ENCODE results near the gene SGF29. TPM values are rescaled to one million over a fixed set of nuclear protein-coding genes. Genes with fewer than 3 reads are reported as not detected.

Gene SGF29
- total RNA-seq, 1 donor from 2014 or later: 40.6 TPM

- H3K36me3 ChIP-seq: peaks cover 98% of the 10 kb centered on the region
- DNase-seq (peak; percentile 67), ATAC-seq (peak in 1 of 2 donors; percentile 64)
- H3K27me3 ChIP-seq (ENCODE audit: low read depth): no peaks in the 10 kb centered on the region
- H3K9me3 ChIP-seq: no peaks in the 10 kb centered on the region
- intact Hi-C loops (cut with DNase I): no loop called here
- TF ChIP-seq CTCF (IDR thresholded peaks at IDR 0.05): no peak
- H3K4me1 ChIP-seq: no peaks in the 10 kb centered on the region
- no peak overlapping the region for H3K4me3 ChIP-seq
- no peak overlapping the region for H3K27ac ChIP-seq
These were observed 32.0 kb downstream of the SGF29 start for GRCh38 chr16:28585674-28586073.

GRCh38 chr16:28586466-28586865 lies 32.7 kb downstream of the SGF29 start:
- TF ChIP-seq CTCF (IDR thresholded peaks at IDR 0.05): no peak
- DNase-seq: no peak
- Histone ChIP-seq H3K27ac (no peak overlapping the region), H3K27me3 (ENCODE audit: low read depth) (no peaks in the 10 kb centered on the region), H3K9me3 (no peaks in the 10 kb centered on the region), H3K36me3 (peaks cover 98% of the 10 kb centered on the region), H3K4me1 (no peaks in the 10 kb centered on the region), H3K4me3 (no peak overlapping the region)
- ATAC-seq: no peak
- intact Hi-C loops (cut with DNase I): no loop called here

- H3K36me3 ChIP-seq: peaks cover 98% of the 10 kb centered on the region
- DNase-seq: no peak
- no peak for TF ChIP-seq CTCF (IDR thresholded peaks at IDR 0.05)
These were observed 33.7 kb downstream of the SGF29 start for GRCh38 chr16:28587386-28587785.

GRCh38 chr16:28589069-28589468 lies 35.3 kb downstream of the SGF29 start:
- no peak overlapping the region for H3K27ac ChIP-seq
- no peak for TF ChIP-seq CTCF (IDR thresholded peaks at IDR 0.05)
- no peaks in the 10 kb centered on the region for H3K4me1 ChIP-seq
- DNase-seq (no peak), ATAC-seq (no peak)
- H3K4me3 ChIP-seq: no peak overlapping the region
- intact Hi-C loops (cut with DNase I): no loop called here
- H3K36me3 ChIP-seq: peaks cover 85% of the 10 kb centered on the region
- H3K27me3 ChIP-seq (ENCODE audit: low read depth): no peaks in the 10 kb centered on the region
- H3K9me3 ChIP-seq: no peaks in the 10 kb centered on the region

More at GRCh38 chr16:28587386-28587785, 33.7 kb downstream of the SGF29 start:
- intact Hi-C loops (cut with DNase I): no loop called here
- Histone ChIP-seq H3K4me1 (no peaks in the 10 kb centered on the region), H3K27me3 (ENCODE audit: low read depth) (no peaks in the 10 kb centered on the region), H3K4me3 (no peak overlapping the region), H3K27ac (no peak overlapping the region), H3K9me3 (no peaks in the 10 kb centered on the region)
- no peak for ATAC-seq

- ATAC-seq: no peak
- Histone ChIP-seq H3K4me3 (no peak overlapping the region), H3K4me1 (no peaks in the 10 kb centered on the region), H3K36me3 (peaks cover 79% of the 10 kb centered on the region), H3K27me3 (ENCODE audit: low read depth) (no peaks in the 10 kb centered on the region), H3K9me3 (no peaks in the 10 kb centered on the region), H3K27ac (no peak overlapping the region)
- intact Hi-C loops (cut with DNase I): no loop called here
- no peak for TF ChIP-seq CTCF (IDR thresholded peaks at IDR 0.05)
- no peak for DNase-seq
These were observed 36.2 kb downstream of the SGF29 start for GRCh38 chr16:28589930-28590329.
